C4-2B (cell line): ENCODE data around the gene GSTA3.

Experiments
- CTCF ChIP-seq: fragments of 450-650 bp; conservative IDR thresholded peaks from 2 replicates; pipeline ENCODE4 v1.5.1; 2017; ENCODE audit warnings: mild to moderate bottlenecking
- ZFX ChIP-seq: fragments of 450-650 bp; IDR thresholded peaks from 2 replicates; pipeline ENCODE4 v1.6.1; 2017

GRCh38 chr6:52900536-52900935, 9.0 kb downstream of the GSTA3 start:
- TF ChIP-seq CTCF (no peak), ZFX (no peak)
